ENCODE data around the gene SLC34A3. TPM values are rescaled to one million over a fixed set of nuclear protein-coding genes. Genes with fewer than 3 reads are reported as not detected.

SLC34A3 gene
- total RNA-seq, 4 donors from 2014 or later: not detected

- H3K9me3 ChIP-seq: no peaks in the 10 kb centered on the region
- 44% methylated on average over 22 of the region's 29 CpGs; no CpG with 5 or more reads in 1 of the 2 donors for WGBS, 2 donors (ENCODE audit: low coverage in 1 of 2)
- peaks cover 56% of the 10 kb centered on the region for H3K27me3 ChIP-seq
- no peak overlapping the region for H3K4me3 ChIP-seq
- intact Hi-C loops (cut with DNase I; ENCODE audit: low total_unique reads) (loop anchor here (5.0 kb wide), 1 partner anchor 101 kb away; no protein-coding TSS in a partner anchor), in situ Hi-C loops (cut with MboI; ENCODE audit: low pct_ligation_motif_present in 1 of 4, low pct_unique_long_range_greater_than_20kb in 1 of 4, low sequenced_read_pairs in 3 of 4) (loop anchor here in 1 of 4 donors (10.0 kb wide), 1 partner anchor 104 kb away; no protein-coding TSS in a partner anchor)
- H3K36me3 ChIP-seq: no peaks in the 10 kb centered on the region
- no peak for DNase-seq
- H3K4me1 ChIP-seq: peaks cover 13 to 46% (median 27%) of the 10 kb centered on the region in 4 donors
- no peak overlapping the region for H3K27ac ChIP-seq
- TF ChIP-seq CTCF (IDR thresholded peaks at IDR 0.05): no peak
- TF ChIP-seq POLR2AphosphoS5 (IDR thresholded peaks at IDR 0.05): no peak
Observed at GRCh38 chr9:137228506-137228967, 2.2 kb upstream of the SLC34A3 start.

- H3K9me3 ChIP-seq: no peaks in the 10 kb centered on the region
- peaks cover 63% of the 10 kb centered on the region for H3K27me3 ChIP-seq
- H3K4me1 ChIP-seq: peaks cover 8 to 41% (median 23%) of the 10 kb centered on the region in 4 donors
- DNase-seq: no peak
- WGBS, 2 donors (ENCODE audit: low coverage in 1 of 2): 56% methylated on average over 25 of the region's 27 CpGs; no CpG with 5 or more reads in 1 of the 2 donors
- TF ChIP-seq POLR2AphosphoS5 (IDR thresholded peaks at IDR 0.05) (no peak), EP300 (IDR thresholded peaks at IDR 0.05; ENCODE audit: low read depth) (no peak), POLR2A (IDR thresholded peaks at IDR 0.05) (no peak), CTCF (IDR thresholded peaks at IDR 0.05) (no peak)
- H3K27ac ChIP-seq: no peak overlapping the region
- H3K4me3 ChIP-seq: no peak overlapping the region
- H3K36me3 ChIP-seq: no peaks in the 10 kb centered on the region
- intact Hi-C loops (cut with DNase I; ENCODE audit: low total_unique reads) (loop anchor here (5.0 kb wide), 1 partner anchor 102 kb away; no protein-coding TSS in a partner anchor), in situ Hi-C loops (cut with MboI; ENCODE audit: low pct_ligation_motif_present in 1 of 4, low pct_unique_long_range_greater_than_20kb in 1 of 4, low sequenced_read_pairs in 3 of 4) (loop anchor here in 1 of 4 donors (10.0 kb wide), 1 partner anchor 104 kb away; no protein-coding TSS in a partner anchor)
Observed at GRCh38 chr9:137228968-137229896, 1.5 kb upstream of the SLC34A3 start.

- intact Hi-C loops (cut with DNase I; ENCODE audit: low total_unique reads) (loop anchor here (5.0 kb wide), 1 partner anchor 103 kb away; no protein-coding TSS in a partner anchor), in situ Hi-C loops (cut with MboI; ENCODE audit: low pct_ligation_motif_present in 1 of 4, low pct_unique_long_range_greater_than_20kb in 1 of 4, low sequenced_read_pairs in 3 of 4) (loop anchor here in 2 of 4 donors (10.0 kb wide), 1 partner anchor 105 kb away; no protein-coding TSS in a partner anchor)
- no peak for TF ChIP-seq POLR2AphosphoS5 (IDR thresholded peaks at IDR 0.05)
- no peak for TF ChIP-seq POLR2A (IDR thresholded peaks at IDR 0.05)
- no peak for TF ChIP-seq CTCF (IDR thresholded peaks at IDR 0.05)
- no peak for TF ChIP-seq EP300 (IDR thresholded peaks at IDR 0.05; ENCODE audit: low read depth)
- Histone ChIP-seq H3K9me3 (no peaks in the 10 kb centered on the region), H3K36me3 (no peaks in the 10 kb centered on the region), H3K27ac (no peak overlapping the region), H3K27me3 (peaks cover 71% of the 10 kb centered on the region), H3K4me3 (no peak overlapping the region), H3K4me1 (peaks cover 5 to 41% (median 22%) of the 10 kb centered on the region in 4 donors)
- WGBS, 2 donors (ENCODE audit: low coverage in 1 of 2): 39% methylated on average over 24 of the region's 31 CpGs; no CpG with 5 or more reads in 1 of the 2 donors
- DNase-seq: no peak
Observed at GRCh38 chr9:137229903-137230704, 597 bp upstream of the SLC34A3 start.
